ENCODE measurements around the gene ENAH.
"Not testable (repeated sequence)": the region's sequence is repeated elsewhere in the genome, so short reads cannot be mapped to it uniquely, and the experiment has no call there.

The ENAH gene

GRCh38 chr1:225533238-225533637, 119.7 kb downstream of the ENAH start:
- in situ Hi-C loops (cut with MboI; ENCODE audit: low sequenced_read_pairs): no loop called here

GRCh38 chr1:225532240-225532944, 120.5 kb downstream of the ENAH start:
- in situ Hi-C loops (cut with MboI; ENCODE audit: low sequenced_read_pairs): no loop called here

DNA sequence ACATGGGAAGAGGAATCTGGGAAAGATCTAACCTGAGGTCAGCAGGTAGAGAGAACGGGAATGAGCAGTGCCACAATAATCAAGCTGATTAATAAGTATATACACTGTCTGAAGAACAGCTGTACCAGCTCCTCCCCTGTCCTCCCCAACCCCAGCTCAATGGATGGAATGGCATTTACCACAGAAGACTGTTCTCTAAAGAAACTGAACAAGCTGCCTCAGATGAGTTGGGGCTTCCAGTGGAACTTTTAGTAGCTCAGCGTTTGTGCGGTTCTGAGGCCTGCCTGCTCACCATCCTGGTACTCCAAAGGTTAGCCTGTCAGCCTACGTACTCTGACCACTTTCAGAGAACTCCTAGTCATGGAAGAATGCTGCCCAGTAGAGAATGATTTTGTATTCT, 123.2 kb downstream of the ENAH start:
- in situ Hi-C loops (cut with MboI; ENCODE audit: low sequenced_read_pairs): no loop called here

DNA sequence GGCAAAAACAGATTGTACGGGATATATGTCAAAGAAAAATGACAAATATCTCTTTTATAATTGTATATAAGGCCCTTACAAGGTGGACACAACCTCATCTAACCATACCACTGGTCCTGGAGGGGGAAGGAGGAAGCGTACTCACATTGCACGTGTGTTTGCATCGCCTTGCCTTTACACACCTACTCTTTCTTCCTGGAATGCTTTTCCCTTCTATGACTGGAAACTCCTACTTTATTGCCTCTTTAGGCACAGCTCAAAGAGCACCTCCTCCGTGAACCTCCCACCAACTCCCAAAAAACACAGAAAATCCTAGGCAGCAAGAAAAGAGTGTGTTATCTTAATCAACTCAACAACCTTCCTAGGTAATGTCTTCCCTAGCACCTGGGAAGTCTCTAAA, 125.3 kb downstream of the ENAH start:
- in situ Hi-C loops (cut with MboI; ENCODE audit: low sequenced_read_pairs): no loop called here

DNA sequence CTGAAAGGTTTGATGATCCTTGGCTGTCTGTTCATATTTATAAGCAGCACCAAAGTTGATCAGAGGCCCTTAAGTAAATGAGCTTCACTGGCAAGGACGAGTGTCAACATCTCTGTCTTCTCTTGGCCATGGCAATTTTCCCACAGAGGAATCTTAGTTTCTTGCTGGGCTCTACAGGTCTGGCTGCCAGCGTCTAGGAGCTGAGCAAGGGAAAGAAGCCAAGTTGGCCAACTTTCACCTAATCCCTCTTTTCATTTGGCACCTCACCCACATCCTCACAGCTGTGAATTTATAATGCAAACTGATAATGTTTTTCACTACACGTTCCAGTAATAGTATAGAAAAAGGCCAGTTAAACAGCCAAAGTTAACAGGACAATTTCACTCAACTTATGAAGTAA, 126.0 kb downstream of the ENAH start:
- in situ Hi-C loops (cut with MboI; ENCODE audit: low sequenced_read_pairs): no loop called here

DNA sequence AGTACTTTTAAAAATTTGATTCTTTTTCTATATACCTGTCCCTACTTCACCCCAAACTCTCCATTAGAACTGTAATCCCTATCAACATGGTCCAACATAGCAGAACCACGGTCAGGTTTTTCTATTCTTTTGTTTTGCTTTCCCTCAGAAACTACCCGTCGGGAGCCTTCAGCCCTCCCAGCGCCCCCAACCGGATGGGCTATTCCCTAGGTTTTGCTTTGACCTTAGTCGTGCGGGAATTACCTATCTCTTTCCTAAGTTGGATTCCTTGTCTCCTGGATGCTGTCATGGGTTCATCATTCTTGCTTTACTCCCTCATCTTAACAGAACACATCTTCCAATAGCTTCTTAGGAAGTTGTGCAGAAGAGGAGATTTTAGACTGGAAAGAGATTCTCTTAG, 127.5 kb downstream of the ENAH start:
- in situ Hi-C loops (cut with MboI; ENCODE audit: low sequenced_read_pairs): no loop called here

DNA sequence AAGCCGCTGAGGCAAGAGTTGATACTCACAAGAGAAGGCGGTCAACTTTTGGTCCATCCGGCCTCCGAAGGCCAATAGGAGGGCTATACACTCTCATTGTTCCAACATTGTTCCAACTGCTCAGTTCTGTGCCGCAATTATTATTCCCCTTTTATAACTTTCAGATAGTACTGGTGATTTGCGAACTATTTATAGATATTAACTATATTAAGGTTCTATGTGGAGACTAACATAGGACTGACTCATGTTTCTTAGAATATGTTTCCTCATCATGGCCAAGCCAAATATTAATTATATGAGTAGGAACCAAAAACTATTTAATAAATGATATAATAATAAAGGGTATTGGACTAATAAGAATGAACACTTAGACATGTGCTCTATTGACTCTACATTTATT, 128.4 kb downstream of the ENAH start:
- in situ Hi-C loops (cut with MboI; ENCODE audit: low sequenced_read_pairs): no loop called here

GRCh38 chr1:225523263-225523950, 129.5 kb downstream of the ENAH start:
- in situ Hi-C loops (cut with MboI; ENCODE audit: low sequenced_read_pairs): no loop called here

DNA sequence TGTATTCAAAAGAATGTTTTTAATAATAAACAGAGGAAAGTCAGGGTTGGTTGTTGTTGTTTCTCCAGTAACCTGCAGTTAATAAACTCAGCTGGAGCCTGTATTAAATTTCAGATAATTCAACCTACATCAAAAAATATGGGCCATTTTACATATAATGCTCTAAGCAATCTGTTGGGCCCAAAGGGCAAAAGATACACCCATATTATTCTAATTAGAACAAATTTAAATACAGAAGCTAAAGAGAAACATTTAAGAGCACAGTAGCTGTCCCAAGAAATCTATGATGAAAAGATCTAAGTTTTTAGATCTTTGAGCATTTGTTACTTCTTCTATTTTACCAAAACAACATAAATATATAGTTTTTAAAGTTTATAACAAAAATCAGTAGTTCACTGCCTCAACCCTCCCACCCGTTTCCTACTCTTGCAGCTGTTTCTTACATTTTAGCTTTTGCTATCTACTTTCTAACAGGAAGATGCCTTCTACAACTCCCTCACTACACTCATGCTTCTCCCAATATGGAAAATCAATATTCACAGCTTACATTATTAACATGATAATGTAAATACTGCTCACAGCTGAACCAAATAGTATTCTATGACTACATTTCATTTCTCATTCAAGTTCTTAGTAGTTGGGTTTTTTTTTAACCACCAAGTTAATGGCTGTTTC, 130.2 kb downstream of the ENAH start:
- in situ Hi-C loops (cut with MboI; ENCODE audit: low sequenced_read_pairs): no loop called here

- in situ Hi-C loops (cut with MboI; ENCODE audit: low sequenced_read_pairs): no loop called here
These were observed 132.2 kb downstream of the ENAH start for GRCh38 chr1:225520587-225521227.

GRCh38 chr1:225519166-225519863, 133.6 kb downstream of the ENAH start:
- in situ Hi-C loops (cut with MboI; ENCODE audit: low sequenced_read_pairs): no loop called here

- in situ Hi-C loops (cut with MboI; ENCODE audit: low sequenced_read_pairs): no loop called here
These were observed 135.2 kb downstream of the ENAH start for GRCh38 chr1:225517697-225518096.

- in situ Hi-C loops (cut with MboI; ENCODE audit: low sequenced_read_pairs): no loop called here
These were observed 135.7 kb downstream of the ENAH start for GRCh38 chr1:225517221-225517620.

GRCh38 chr1:225514671-225515081, 138.2 kb downstream of the ENAH start:
- in situ Hi-C loops (cut with MboI; ENCODE audit: low sequenced_read_pairs): no loop called here

DNA sequence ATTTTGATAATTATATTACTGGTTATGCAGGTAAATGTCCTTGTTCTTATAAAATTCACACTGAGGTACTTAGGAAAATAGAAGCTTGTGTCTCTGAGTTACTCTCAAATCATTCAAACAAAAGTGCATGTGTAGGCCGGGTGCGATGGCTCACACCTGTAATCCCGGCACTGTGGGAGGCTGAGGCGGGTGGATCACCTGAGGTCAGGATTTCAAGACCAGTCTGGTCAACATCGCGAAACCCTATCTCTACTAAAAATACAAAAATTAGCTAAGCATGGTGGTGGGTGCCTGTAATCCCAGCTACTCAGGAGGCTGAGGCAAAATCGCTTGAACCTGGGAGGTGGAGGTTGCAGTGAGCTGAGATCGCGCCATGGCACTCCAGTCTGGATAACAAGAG, 139.3 kb downstream of the ENAH start:
- in situ Hi-C loops (cut with MboI; ENCODE audit: low sequenced_read_pairs): not testable (repeated sequence)

- in situ Hi-C loops (cut with MboI; ENCODE audit: low sequenced_read_pairs): no loop called here
These were observed 141.0 kb downstream of the ENAH start for GRCh38 chr1:225511828-225512381.

DNA sequence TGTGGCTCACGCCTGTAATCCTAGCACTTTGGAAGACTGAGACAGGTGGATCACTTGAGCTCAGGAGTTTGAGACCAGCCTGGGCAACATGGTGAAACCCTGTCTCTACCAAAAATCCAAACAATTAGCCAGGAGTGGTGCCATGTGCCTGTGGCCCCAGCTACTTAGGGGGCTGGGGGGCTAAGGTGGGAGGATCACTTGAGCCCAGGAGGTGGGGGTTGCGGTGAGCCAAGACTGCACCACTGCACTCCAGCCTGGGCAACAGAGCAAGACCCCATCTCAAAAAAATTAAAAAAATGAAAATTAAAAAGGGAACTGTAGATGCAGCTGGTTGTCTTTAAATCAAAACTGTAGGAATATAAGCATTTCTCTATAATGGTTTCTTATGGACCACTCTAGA, 142.2 kb downstream of the ENAH start:
- in situ Hi-C loops (cut with MboI; ENCODE audit: low sequenced_read_pairs): not testable (repeated sequence)

GRCh38 chr1:225509770-225510169, 143.2 kb downstream of the ENAH start:
- in situ Hi-C loops (cut with MboI; ENCODE audit: low sequenced_read_pairs): no loop called here

DNA sequence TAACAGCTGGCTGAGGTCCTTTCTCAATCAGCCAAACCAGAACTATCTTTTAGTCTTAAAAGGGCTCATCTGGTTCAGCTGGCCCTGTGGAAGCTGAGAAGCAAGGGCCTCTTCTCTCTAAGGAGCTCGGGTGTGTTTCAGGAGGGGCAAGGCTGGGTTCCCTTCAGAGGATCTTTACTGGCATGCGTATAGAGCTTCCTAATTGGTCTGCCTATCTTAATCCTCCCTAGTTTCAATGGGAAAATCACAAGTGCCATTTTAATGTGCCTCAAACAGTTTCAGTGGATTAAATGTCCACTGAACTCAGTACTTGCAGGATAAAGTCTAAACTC, 143.6 kb downstream of the ENAH start:
- in situ Hi-C loops (cut with MboI; ENCODE audit: low sequenced_read_pairs): no loop called here

DNA sequence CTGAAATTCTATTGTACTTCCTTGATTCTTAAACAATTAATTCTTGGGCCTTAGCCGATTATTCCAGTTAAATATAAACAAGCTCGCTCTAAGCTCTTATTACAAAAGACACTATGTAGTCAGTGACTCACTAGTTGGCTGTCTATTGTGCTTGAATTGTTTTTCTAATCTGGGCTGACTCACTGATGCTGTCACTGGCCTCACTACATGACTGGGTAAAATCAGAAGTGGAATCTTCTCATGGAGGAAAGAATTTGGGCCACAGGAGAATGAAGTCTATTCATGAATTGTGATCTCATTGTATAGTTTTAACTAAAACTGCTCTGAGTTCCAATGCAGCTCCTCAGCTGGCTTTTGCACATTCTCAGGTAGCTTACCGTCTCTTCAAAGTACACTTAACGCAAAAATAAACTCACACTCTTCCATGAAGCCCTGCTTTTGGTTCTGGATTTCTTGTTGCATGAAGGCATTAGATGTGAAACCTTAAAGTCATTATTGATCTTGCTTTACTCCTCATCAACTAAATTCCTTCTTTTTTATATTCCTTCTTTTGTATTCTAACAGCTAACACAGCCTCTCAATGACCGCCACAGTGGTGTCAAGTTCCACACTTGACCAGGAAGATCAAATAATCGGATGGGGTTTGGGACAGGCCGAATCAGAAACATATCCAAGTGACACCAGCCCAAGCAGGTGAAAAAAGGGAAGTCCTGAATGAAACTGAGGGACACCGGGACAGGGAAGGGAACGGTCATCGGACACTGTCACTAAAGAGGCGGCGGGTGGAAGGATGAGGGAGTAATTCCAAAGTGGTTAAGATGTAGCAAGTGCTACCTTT, 144.2 kb downstream of the ENAH start:
- in situ Hi-C loops (cut with MboI; ENCODE audit: low sequenced_read_pairs): no loop called here

All from HL-60/S4 treated with retinoic acid at 250 ng/mL for 4 days and 3 days (cell line).